Measurements from ENCODE around the gene GOLGA6L22.
"Not testable (repeated sequence)": the region's sequence is repeated elsewhere in the genome, so short reads cannot be mapped to it uniquely, and the experiment has no call there.

GOLGA6L22 gene
- long read RNA-seq, result 0 reads

- not testable (repeated sequence) for H3K4me3 ChIP-seq (replicated peaks; ENCODE audit: insufficient read depth, low read length); H3K27me3 ChIP-seq (ENCODE audit: insufficient read depth, poor library complexity, severe bottlenecking); DNase-seq (ENCODE audit: low read depth in 1 of 2, low spot score in 1 of 2); H3K27ac ChIP-seq (replicated peaks)
Measured at GRCh38 chr15:22458603-22459002, at the start of gene GOLGA6L22. Gene GOLGA6L22 (plus strand): TSS chr15:22458903. CDS start chr15:22458994, 91 bp downstream.

- not testable (repeated sequence) for H3K27me3 ChIP-seq (ENCODE audit: insufficient read depth, poor library complexity, severe bottlenecking); H3K27ac ChIP-seq (replicated peaks); DNase-seq (ENCODE audit: low read depth in 1 of 2, low spot score in 1 of 2); H3K4me3 ChIP-seq (replicated peaks; ENCODE audit: insufficient read depth, low read length)
Measured at GRCh38 chr15:22417288-22417687, 41.4 kb upstream of the GOLGA6L22 start.

GRCh38 chr15:22417795-22418194 is 40.9 kb upstream of the GOLGA6L22 start:
- not testable (repeated sequence) for DNase-seq (ENCODE audit: low read depth in 1 of 2, low spot score in 1 of 2); H3K27ac ChIP-seq (replicated peaks); H3K4me3 ChIP-seq (replicated peaks; ENCODE audit: insufficient read depth, low read length); H3K27me3 ChIP-seq (ENCODE audit: insufficient read depth, poor library complexity, severe bottlenecking)

GRCh38 chr15:22418212-22418611 is 40.5 kb upstream of the GOLGA6L22 start:
- H3K27me3 ChIP-seq (ENCODE audit: insufficient read depth, poor library complexity, severe bottlenecking); DNase-seq (ENCODE audit: low read depth in 1 of 2, low spot score in 1 of 2); H3K27ac ChIP-seq (replicated peaks); H3K4me3 ChIP-seq (replicated peaks; ENCODE audit: insufficient read depth, low read length): not testable (repeated sequence)

GRCh38 chr15:22418666-22419065 is 40.0 kb upstream of the GOLGA6L22 start:
- not testable (repeated sequence) for H3K27ac ChIP-seq (replicated peaks); H3K4me3 ChIP-seq (replicated peaks; ENCODE audit: insufficient read depth, low read length); DNase-seq (ENCODE audit: low read depth in 1 of 2, low spot score in 1 of 2); H3K27me3 ChIP-seq (ENCODE audit: insufficient read depth, poor library complexity, severe bottlenecking)

- H3K27ac ChIP-seq (replicated peaks); DNase-seq (ENCODE audit: low read depth in 1 of 2, low spot score in 1 of 2); H3K27me3 ChIP-seq (ENCODE audit: insufficient read depth, poor library complexity, severe bottlenecking); H3K4me3 ChIP-seq (replicated peaks; ENCODE audit: insufficient read depth, low read length): not testable (repeated sequence)
Measured at GRCh38 chr15:22420340-22420739, 38.4 kb upstream of the GOLGA6L22 start.

GRCh38 chr15:22429426-22429825 is 29.3 kb upstream of the GOLGA6L22 start:
- not testable (repeated sequence) for H3K27ac ChIP-seq (replicated peaks); DNase-seq (ENCODE audit: low read depth in 1 of 2, low spot score in 1 of 2); H3K27me3 ChIP-seq (ENCODE audit: insufficient read depth, poor library complexity, severe bottlenecking); H3K4me3 ChIP-seq (replicated peaks; ENCODE audit: insufficient read depth, low read length)

- DNase-seq (ENCODE audit: low read depth in 1 of 2, low spot score in 1 of 2); H3K4me3 ChIP-seq (replicated peaks; ENCODE audit: insufficient read depth, low read length); H3K27me3 ChIP-seq (ENCODE audit: insufficient read depth, poor library complexity, severe bottlenecking); H3K27ac ChIP-seq (replicated peaks): not testable (repeated sequence)
Measured at GRCh38 chr15:22431687-22432086, 27.0 kb upstream of the GOLGA6L22 start.

- peak overlapping the region; percentile 37 for H3K4me3 ChIP-seq (replicated peaks; ENCODE audit: insufficient read depth, low read length)
- H3K27ac ChIP-seq (replicated peaks); H3K27me3 ChIP-seq (ENCODE audit: insufficient read depth, poor library complexity, severe bottlenecking): not testable (repeated sequence)
- peak; percentile 14 to 35 for DNase-seq (ENCODE audit: low read depth in 1 of 2, low spot score in 1 of 2)
Measured at GRCh38 chr15:22494490-22495113, 35.9 kb downstream of the GOLGA6L22 start.

GRCh38 chr15:22497200-22497599 is 38.5 kb downstream of the GOLGA6L22 start:
- H3K27ac ChIP-seq (replicated peaks); H3K4me3 ChIP-seq (replicated peaks; ENCODE audit: insufficient read depth, low read length); H3K27me3 ChIP-seq (ENCODE audit: insufficient read depth, poor library complexity, severe bottlenecking); DNase-seq (ENCODE audit: low read depth in 1 of 2, low spot score in 1 of 2): not testable (repeated sequence)

GRCh38 chr15:22498220-22498925 is 39.7 kb downstream of the GOLGA6L22 start:
- not testable (repeated sequence) for DNase-seq (ENCODE audit: low read depth in 1 of 2, low spot score in 1 of 2); H3K27me3 ChIP-seq (ENCODE audit: insufficient read depth, poor library complexity, severe bottlenecking); H3K4me3 ChIP-seq (replicated peaks; ENCODE audit: insufficient read depth, low read length); H3K27ac ChIP-seq (replicated peaks)

- H3K4me3 ChIP-seq (replicated peaks; ENCODE audit: insufficient read depth, low read length); DNase-seq (ENCODE audit: low read depth in 1 of 2, low spot score in 1 of 2); H3K27ac ChIP-seq (replicated peaks); H3K27me3 ChIP-seq (ENCODE audit: insufficient read depth, poor library complexity, severe bottlenecking): not testable (repeated sequence)
Measured at GRCh38 chr15:22502272-22502671, 43.6 kb downstream of the GOLGA6L22 start.

- not testable (repeated sequence) for H3K27ac ChIP-seq (replicated peaks); DNase-seq (ENCODE audit: low read depth in 1 of 2, low spot score in 1 of 2); H3K4me3 ChIP-seq (replicated peaks; ENCODE audit: insufficient read depth, low read length); H3K27me3 ChIP-seq (ENCODE audit: insufficient read depth, poor library complexity, severe bottlenecking)
Measured at GRCh38 chr15:22506959-22507358, 48.3 kb downstream of the GOLGA6L22 start.

- not testable (repeated sequence) for H3K27me3 ChIP-seq (ENCODE audit: insufficient read depth, poor library complexity, severe bottlenecking); DNase-seq (ENCODE audit: low read depth in 1 of 2, low spot score in 1 of 2); H3K4me3 ChIP-seq (replicated peaks; ENCODE audit: insufficient read depth, low read length); H3K27ac ChIP-seq (replicated peaks)
Measured at GRCh38 chr15:22516140-22516539, 57.4 kb downstream of the GOLGA6L22 start.

All from HL-60 (cell line).